Fibroblast of the conjunctiva (primary cell): ENCODE measurements around the gene CHST8.
"Not testable (repeated sequence)": the region's sequence is repeated elsewhere in the genome, so short reads cannot be mapped to it uniquely, and the experiment has no call there.

Experiments
- DNase-seq: peaks from one replicate; pipeline ENCODE4 v3.0.0-alpha.2; 2010; ENCODE audit warnings: low read depth

Gene CHST8

GRCh38 chr19:33689138-33689746, 67.5 kb downstream of the CHST8 start:
- no peak for DNase-seq

- DNase-seq, result no peak
These were observed 68.1 kb downstream of the CHST8 start for GRCh38 chr19:33689868-33690267.

GRCh38 chr19:33690378-33691029, 68.8 kb downstream of the CHST8 start:
- no peak for DNase-seq

- DNase-seq, result no peak
These were observed 69.3 kb downstream of the CHST8 start for GRCh38 chr19:33691030-33691427.

- DNase-seq, result no peak
These were observed 70.0 kb downstream of the CHST8 start for GRCh38 chr19:33691736-33692135.

- no peak for DNase-seq
These were observed 71.9 kb downstream of the CHST8 start for GRCh38 chr19:33693678-33694077.

GRCh38 chr19:33695547-33695946, 73.8 kb downstream of the CHST8 start:
- DNase-seq, result not testable (repeated sequence)

GRCh38 chr19:33697766-33698165, 76.0 kb downstream of the CHST8 start:
- no peak for DNase-seq

GRCh38 chr19:33698576-33699435, 77.1 kb downstream of the CHST8 start:
- no peak for DNase-seq

GRCh38 chr19:33699754-33700407, 78.1 kb downstream of the CHST8 start:
- DNase-seq, result no peak

GRCh38 chr19:33700408-33701013, 78.8 kb downstream of the CHST8 start:
- no peak for DNase-seq

GRCh38 chr19:33701565-33701964, 79.8 kb downstream of the CHST8 start:
- no peak for DNase-seq

- no peak for DNase-seq
These were observed 81.1 kb downstream of the CHST8 start for GRCh38 chr19:33702606-33703437.

- no peak for DNase-seq
These were observed 81.6 kb downstream of the CHST8 start for GRCh38 chr19:33703438-33703750.

- no peak for DNase-seq
These were observed 82.1 kb downstream of the CHST8 start for GRCh38 chr19:33703821-33704220.

- DNase-seq, result no peak
These were observed 82.5 kb downstream of the CHST8 start for GRCh38 chr19:33704271-33704670.

GRCh38 chr19:33705090-33705847, 83.5 kb downstream of the CHST8 start:
- DNase-seq, result no peak

GRCh38 chr19:33705860-33706259, 84.1 kb downstream of the CHST8 start:
- no peak for DNase-seq

- DNase-seq, result no peak
These were observed 84.9 kb downstream of the CHST8 start for GRCh38 chr19:33706631-33707030.

- DNase-seq, result no peak
These were observed 90.5 kb downstream of the CHST8 start for GRCh38 chr19:33712268-33712667.

- DNase-seq, result no peak
These were observed 91.4 kb downstream of the CHST8 start for GRCh38 chr19:33713194-33713593.
